Rectal smooth muscle tissue (tissue), 1 donor: Measurements from ENCODE around the gene CAMTA1.
"Not testable (repeated sequence)": the region's sequence is repeated elsewhere in the genome, so short reads cannot be mapped to it uniquely, and the experiment has no call there.

Source experiments
- H3K27ac ChIP-seq: one replicate; pipeline ENCODE4 v1.7.0; 2013; ENCODE audit warnings: low read depth, low read length, inconsistent platforms
- H3K27me3 ChIP-seq: one replicate; pipeline ENCODE4 v1.7.0; 2013; ENCODE audit warnings: low read length; ENCODE audit not compliant: control insufficient read depth, insufficient read depth
- H3K36me3 ChIP-seq: one replicate; pipeline ENCODE4 v1.7.0; 2013; ENCODE audit warnings: low read length; ENCODE audit not compliant: control insufficient read depth, insufficient read depth
- H3K4me1 ChIP-seq: one replicate; pipeline ENCODE4 v1.7.0; 2013; ENCODE audit warnings: low read length; ENCODE audit not compliant: control insufficient read depth, insufficient read depth
- H3K4me3 ChIP-seq: one replicate; pipeline ENCODE4 v1.7.0; 2013; ENCODE audit warnings: low read length
- H3K9ac ChIP-seq: one replicate; pipeline ENCODE4 v1.7.0; 2013; ENCODE audit warnings: low read length

Gene CAMTA1

GRCh38 chr1:6822530-6823359, 37.5 kb downstream of the CAMTA1 start:
- H3K4me3 ChIP-seq, result peak overlapping the region; percentile 28
- H3K36me3 ChIP-seq, result no peaks in the 10 kb centered on the region
- H3K27me3 ChIP-seq, result no peaks in the 10 kb centered on the region
- no peaks in the 10 kb centered on the region for H3K4me1 ChIP-seq
- no peak overlapping the region for H3K27ac ChIP-seq
- no peak overlapping the region for H3K9ac ChIP-seq

DNA sequence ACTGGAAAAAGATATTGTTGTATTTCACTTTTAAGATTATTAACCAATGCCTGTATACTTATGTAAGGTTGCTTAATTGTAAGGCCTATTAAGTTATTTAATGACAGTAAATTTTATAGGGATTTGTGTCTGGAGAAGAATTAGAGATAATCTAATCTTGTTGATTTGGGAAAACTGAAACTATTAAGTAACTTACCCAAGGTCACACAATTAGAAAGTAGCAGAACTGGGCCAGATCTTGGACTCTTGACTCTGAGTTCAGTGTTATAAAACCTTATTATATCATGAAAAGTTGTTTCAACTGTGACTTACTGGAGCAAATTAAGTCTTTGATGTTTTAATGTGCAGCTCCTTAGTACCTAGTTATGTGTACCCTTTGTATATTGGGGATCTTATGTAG, 38.5 kb downstream of the CAMTA1 start:
- Histone ChIP-seq H3K4me1 (no peaks in the 10 kb centered on the region), H3K27ac (no peak overlapping the region), H3K27me3 (no peaks in the 10 kb centered on the region), H3K9ac (no peak overlapping the region), H3K4me3 (no peak overlapping the region), H3K36me3 (no peaks in the 10 kb centered on the region)

GRCh38 chr1:6824665-6825368, 39.6 kb downstream of the CAMTA1 start:
- Histone ChIP-seq H3K36me3 (no peaks in the 10 kb centered on the region), H3K27ac (no peak overlapping the region), H3K4me3 (no peak overlapping the region), H3K9ac (no peak overlapping the region), H3K27me3 (no peaks in the 10 kb centered on the region), H3K4me1 (no peaks in the 10 kb centered on the region)

DNA sequence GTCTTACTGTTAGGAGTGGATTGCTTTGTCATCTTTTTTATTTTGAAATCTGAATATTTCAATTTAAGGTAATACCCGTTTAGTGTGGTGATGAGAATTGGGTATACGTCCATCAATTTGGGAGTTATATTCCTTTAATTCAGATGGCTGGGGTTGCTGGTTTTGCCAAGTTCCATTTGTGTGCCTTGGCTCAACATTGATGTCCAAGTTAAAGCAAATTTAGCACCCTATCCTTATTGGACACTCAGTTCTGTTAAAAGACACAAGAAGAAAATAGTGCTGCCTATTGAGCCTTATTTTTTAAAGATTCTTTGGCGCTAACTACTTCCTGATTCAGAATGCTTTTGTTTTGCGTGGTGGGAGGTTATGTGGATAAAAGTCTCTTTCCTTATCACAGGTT, 40.6 kb downstream of the CAMTA1 start:
- Histone ChIP-seq H3K9ac (no peak overlapping the region), H3K4me1 (no peaks in the 10 kb centered on the region), H3K27ac (no peak overlapping the region), H3K36me3 (no peaks in the 10 kb centered on the region), H3K27me3 (no peaks in the 10 kb centered on the region), H3K4me3 (no peak overlapping the region)

DNA sequence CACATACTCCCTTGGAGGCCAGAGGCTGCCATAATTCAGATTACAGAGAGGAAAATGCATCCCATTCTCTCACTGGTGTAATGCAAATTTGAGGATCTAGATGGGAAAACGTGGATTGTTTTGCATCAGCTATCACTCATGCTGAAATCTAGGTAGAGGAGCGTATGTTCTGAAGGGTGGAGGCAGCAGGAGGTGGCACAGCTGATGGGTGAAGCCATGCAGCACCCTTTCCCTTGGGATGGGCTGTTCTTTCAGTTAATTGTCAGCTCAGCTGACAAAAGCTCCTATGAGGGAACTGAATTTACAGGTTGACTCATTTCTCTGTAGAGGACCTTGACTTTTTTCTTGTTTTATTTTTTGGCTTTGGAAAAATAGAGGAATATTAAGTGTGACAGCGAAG, 41.8 kb downstream of the CAMTA1 start:
- Histone ChIP-seq H3K27ac (no peak overlapping the region), H3K27me3 (no peaks in the 10 kb centered on the region), H3K4me3 (no peak overlapping the region), H3K4me1 (no peaks in the 10 kb centered on the region), H3K9ac (no peak overlapping the region), H3K36me3 (no peaks in the 10 kb centered on the region)

- H3K36me3 ChIP-seq, result no peaks in the 10 kb centered on the region
- no peaks in the 10 kb centered on the region for H3K4me1 ChIP-seq
- no peak overlapping the region for H3K9ac ChIP-seq
- H3K4me3 ChIP-seq, result no peak overlapping the region
- H3K27ac ChIP-seq, result no peak overlapping the region
- H3K27me3 ChIP-seq, result no peaks in the 10 kb centered on the region
Observed at GRCh38 chr1:6827630-6828165, 42.4 kb downstream of the CAMTA1 start.

DNA sequence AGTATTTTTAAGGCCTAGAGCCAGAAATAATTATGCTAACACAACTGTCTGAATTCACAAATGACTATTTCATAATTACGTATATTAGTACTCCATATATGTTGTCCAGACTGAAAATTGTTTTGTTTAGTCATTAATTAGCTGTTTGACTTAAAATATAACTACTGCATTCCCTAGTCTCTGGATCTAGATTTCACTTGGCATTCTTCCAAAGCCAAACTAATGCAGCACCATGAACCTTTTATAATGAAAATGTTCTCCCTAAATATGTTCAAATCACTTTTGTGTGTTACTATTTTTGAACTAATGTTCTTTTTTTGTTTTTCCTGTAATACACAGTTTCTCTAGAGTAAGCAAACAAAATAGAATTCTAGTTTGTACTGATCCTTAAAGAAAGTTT, 46.1 kb downstream of the CAMTA1 start:
- no peaks in the 10 kb centered on the region for H3K4me1 ChIP-seq
- H3K27ac ChIP-seq, result no peak overlapping the region
- H3K36me3 ChIP-seq, result no peaks in the 10 kb centered on the region
- no peak overlapping the region for H3K9ac ChIP-seq
- H3K4me3 ChIP-seq, result no peak overlapping the region
- H3K27me3 ChIP-seq, result no peaks in the 10 kb centered on the region

- not testable (repeated sequence) for H3K4me1 ChIP-seq, H3K36me3 ChIP-seq, H3K27me3 ChIP-seq, H3K9ac ChIP-seq, H3K27ac ChIP-seq, H3K4me3 ChIP-seq
Observed at GRCh38 chr1:6832006-6832405, 46.8 kb downstream of the CAMTA1 start.

- H3K27ac ChIP-seq, result no peak overlapping the region
- H3K36me3 ChIP-seq, result no peaks in the 10 kb centered on the region
- no peak overlapping the region for H3K4me3 ChIP-seq
- no peaks in the 10 kb centered on the region for H3K27me3 ChIP-seq
- no peak overlapping the region for H3K9ac ChIP-seq
- H3K4me1 ChIP-seq, result no peaks in the 10 kb centered on the region
Observed at GRCh38 chr1:6832531-6833188, 47.4 kb downstream of the CAMTA1 start.

DNA sequence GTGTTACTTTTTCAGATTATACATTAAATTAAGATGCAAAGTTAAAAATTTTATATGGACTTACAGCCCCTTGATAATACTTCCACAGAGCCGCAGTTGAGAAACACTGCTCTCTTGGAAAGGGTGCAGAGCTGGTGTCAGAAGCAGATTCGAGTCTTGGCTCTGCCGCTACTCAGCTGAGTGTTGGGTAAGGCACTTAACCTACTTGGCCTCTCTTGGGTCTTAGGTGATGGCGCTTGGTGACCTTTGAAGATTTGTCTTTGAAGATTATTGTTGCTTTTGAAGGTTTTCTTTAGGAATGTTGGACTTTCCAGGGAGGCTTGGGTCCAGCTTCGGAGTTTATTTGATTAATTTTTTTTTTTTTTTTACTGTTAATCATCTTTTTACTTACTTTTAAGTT, 48.5 kb downstream of the CAMTA1 start:
- no peaks in the 10 kb centered on the region for H3K4me1 ChIP-seq
- no peak overlapping the region for H3K9ac ChIP-seq
- no peak overlapping the region for H3K4me3 ChIP-seq
- H3K27me3 ChIP-seq, result no peaks in the 10 kb centered on the region
- H3K27ac ChIP-seq, result no peak overlapping the region
- H3K36me3 ChIP-seq, result no peaks in the 10 kb centered on the region

- H3K9ac ChIP-seq, result no peak overlapping the region
- H3K36me3 ChIP-seq, result no peaks in the 10 kb centered on the region
- no peak overlapping the region for H3K4me3 ChIP-seq
- H3K27me3 ChIP-seq, result no peaks in the 10 kb centered on the region
- no peak overlapping the region for H3K27ac ChIP-seq
- no peaks in the 10 kb centered on the region for H3K4me1 ChIP-seq
Observed at GRCh38 chr1:6834366-6834765, 49.1 kb downstream of the CAMTA1 start.

- no peak overlapping the region for H3K9ac ChIP-seq
- H3K27me3 ChIP-seq, result no peaks in the 10 kb centered on the region
- H3K4me1 ChIP-seq, result no peaks in the 10 kb centered on the region
- no peak overlapping the region for H3K4me3 ChIP-seq
- H3K36me3 ChIP-seq, result no peaks in the 10 kb centered on the region
- no peak overlapping the region for H3K27ac ChIP-seq
Observed at GRCh38 chr1:6835139-6835538, 49.9 kb downstream of the CAMTA1 start.
